ENCODE data around the gene NOS1AP.

NOS1AP gene

GRCh38 chr1:162220009-162220539 lies 150.6 kb downstream of the NOS1AP start:
- no peak for DNase-seq (ENCODE audit: low spot score)

GRCh38 chr1:162222014-162222413 lies 152.5 kb downstream of the NOS1AP start:
- DNase-seq (ENCODE audit: low spot score) = peak; percentile 38

- no peak for DNase-seq (ENCODE audit: low spot score)
Observed at GRCh38 chr1:162222730-162223129, 153.2 kb downstream of the NOS1AP start.

GRCh38 chr1:162223488-162223887 lies 154.0 kb downstream of the NOS1AP start:
- no peak for DNase-seq (ENCODE audit: low spot score)

- no peak for DNase-seq (ENCODE audit: low spot score)
Observed at GRCh38 chr1:162224267-162224666, 154.8 kb downstream of the NOS1AP start.

GRCh38 chr1:162228586-162228985 lies 159.1 kb downstream of the NOS1AP start:
- no peak for DNase-seq (ENCODE audit: low spot score)

GRCh38 chr1:162229549-162229948 lies 160.1 kb downstream of the NOS1AP start:
- no peak for DNase-seq (ENCODE audit: low spot score)

- DNase-seq (ENCODE audit: low spot score) = peak; percentile 35
Observed at GRCh38 chr1:162230096-162230495, 160.6 kb downstream of the NOS1AP start.

- no peak for DNase-seq (ENCODE audit: low spot score)
Observed at GRCh38 chr1:162230517-162230916, 161.0 kb downstream of the NOS1AP start.

- no peak for DNase-seq (ENCODE audit: low spot score)
Observed at GRCh38 chr1:162232034-162232711, 162.7 kb downstream of the NOS1AP start.

GRCh38 chr1:162233066-162233465 lies 163.6 kb downstream of the NOS1AP start:
- peak; percentile 15 for DNase-seq (ENCODE audit: low spot score)

- no peak for DNase-seq (ENCODE audit: low spot score)
Observed at GRCh38 chr1:162233937-162234336, 164.4 kb downstream of the NOS1AP start.

GRCh38 chr1:162234571-162234970 lies 165.1 kb downstream of the NOS1AP start:
- DNase-seq (ENCODE audit: low spot score) = no peak

- peak; percentile 93 for DNase-seq (ENCODE audit: low spot score)
Observed at GRCh38 chr1:162235241-162235800, 165.8 kb downstream of the NOS1AP start.

- DNase-seq (ENCODE audit: low spot score) = no peak
Observed at GRCh38 chr1:162236201-162236600, 166.7 kb downstream of the NOS1AP start.

- DNase-seq (ENCODE audit: low spot score) = no peak
Observed at GRCh38 chr1:162236618-162237017, 167.1 kb downstream of the NOS1AP start.

- DNase-seq (ENCODE audit: low spot score) = no peak
Observed at GRCh38 chr1:162240577-162240976, 171.1 kb downstream of the NOS1AP start.

GRCh38 chr1:162242804-162243203 lies 173.3 kb downstream of the NOS1AP start:
- DNase-seq (ENCODE audit: low spot score) = no peak

- peak; percentile 16 for DNase-seq (ENCODE audit: low spot score)
Observed at GRCh38 chr1:162248854-162249535, 179.5 kb downstream of the NOS1AP start.

- DNase-seq (ENCODE audit: low spot score) = no peak
Observed at GRCh38 chr1:162250004-162250730, 180.7 kb downstream of the NOS1AP start.

- DNase-seq (ENCODE audit: low spot score) = peak; percentile 9
Observed at GRCh38 chr1:162251102-162251501, 181.6 kb downstream of the NOS1AP start.

GRCh38 chr1:162252214-162252613 lies 182.7 kb downstream of the NOS1AP start:
- no peak for DNase-seq (ENCODE audit: low spot score)
